NCI-H1105 treated with DMSO at 0.1 percent for 48 hours (cell line): Measurements from ENCODE around the gene UNC5C.
A peak's percentile ranks its signal among the peaks of the same experiment; 100 is the strongest.

Experiments used
- DNase-seq: peaks from one replicate; lab custom pipeline; 2025; lab: John Stamatoyannopoulos, UW

UNC5C gene

DNA sequence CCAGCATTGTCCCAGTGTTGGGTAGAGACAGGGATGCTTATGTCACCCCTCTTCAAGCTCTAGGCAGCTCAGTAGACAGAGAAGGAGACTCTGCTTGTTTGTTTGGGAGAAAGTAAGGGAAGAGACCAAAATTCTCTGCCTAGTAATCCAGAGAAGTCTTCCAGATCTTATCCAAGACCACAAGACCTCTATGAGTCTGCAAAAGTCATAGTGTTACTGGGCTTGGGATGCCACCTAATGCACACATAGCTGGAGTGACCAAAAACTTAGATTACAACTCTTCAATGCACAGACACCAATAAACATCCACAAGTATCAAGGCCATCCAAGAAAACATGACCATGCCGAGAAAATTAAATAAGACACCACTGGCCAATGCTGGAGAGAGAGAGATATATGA is 205.5 kb downstream of the UNC5C start:
- DNase-seq = no peak

- DNase-seq = no peak
Measured at GRCh38 chr4:95340191-95340590, 208.6 kb downstream of the UNC5C start.

GRCh38 chr4:95325665-95326064 is 223.1 kb downstream of the UNC5C start:
- no peak for DNase-seq

GRCh38 chr4:95319169-95319568 is 229.6 kb downstream of the UNC5C start:
- no peak for DNase-seq

GRCh38 chr4:95318483-95318882 is 230.3 kb downstream of the UNC5C start:
- no peak for DNase-seq

DNA sequence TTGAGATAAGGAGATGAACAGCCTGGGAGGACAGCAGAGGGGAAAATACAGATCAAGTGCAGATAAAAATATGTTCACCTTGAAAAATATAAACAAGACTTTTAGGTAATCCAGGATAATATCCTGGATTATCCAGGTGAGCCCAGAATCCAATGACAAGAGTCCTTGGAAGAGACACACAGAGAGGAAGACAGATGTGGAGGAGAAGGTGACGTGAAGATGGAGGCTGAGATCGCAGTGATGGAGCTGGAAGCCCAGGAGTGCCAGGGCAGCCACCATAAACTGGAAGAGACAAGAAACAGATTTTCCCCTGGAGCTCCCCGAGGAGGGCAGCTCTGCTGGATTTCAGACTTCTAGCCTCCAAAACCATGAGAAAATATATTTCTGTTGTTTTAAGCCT is 230.7 kb downstream of the UNC5C start:
- DNase-seq = no peak

GRCh38 chr4:95317085-95317793 is 231.5 kb downstream of the UNC5C start:
- peak; percentile 56 for DNase-seq

DNA sequence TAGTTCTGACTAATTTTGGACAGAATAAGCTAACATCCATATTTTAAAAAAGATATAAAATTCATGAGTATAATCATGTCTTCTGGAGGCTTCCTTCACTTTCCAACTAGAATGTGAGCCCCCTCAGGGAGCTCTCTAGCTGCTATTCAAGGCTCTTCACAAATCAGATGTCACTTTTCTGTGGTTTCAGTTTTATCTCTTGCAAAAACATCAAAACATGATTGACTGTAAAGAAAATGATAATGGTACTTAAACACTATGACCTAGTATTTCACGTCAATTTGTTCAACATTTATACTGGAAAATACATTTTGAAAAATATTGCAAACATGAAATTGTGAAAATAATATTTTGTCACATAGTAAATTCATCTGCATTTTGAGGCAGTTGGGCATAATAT is 234.2 kb downstream of the UNC5C start:
- DNase-seq = no peak

GRCh38 chr4:95304898-95305297 is 243.9 kb downstream of the UNC5C start:
- no peak for DNase-seq

DNA sequence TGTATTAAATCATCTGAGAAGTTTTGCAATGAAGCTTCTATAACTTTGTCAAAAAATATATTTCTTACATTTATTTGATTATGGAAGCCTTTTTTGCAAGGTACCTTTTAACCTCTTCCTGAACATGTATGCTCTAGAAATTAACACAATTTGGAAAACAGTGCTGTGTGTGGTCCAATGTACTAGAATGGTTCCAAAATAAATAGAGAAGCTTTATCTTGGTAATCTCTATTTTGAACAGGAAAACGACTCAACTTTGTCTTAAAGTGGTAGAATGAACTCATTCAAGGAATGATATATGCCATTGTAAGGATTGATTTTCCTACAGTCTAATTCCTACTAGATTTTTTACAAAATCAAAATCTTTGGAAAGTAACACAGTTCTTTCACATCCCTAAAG is 248.5 kb downstream of the UNC5C start:
- no peak for DNase-seq

DNA sequence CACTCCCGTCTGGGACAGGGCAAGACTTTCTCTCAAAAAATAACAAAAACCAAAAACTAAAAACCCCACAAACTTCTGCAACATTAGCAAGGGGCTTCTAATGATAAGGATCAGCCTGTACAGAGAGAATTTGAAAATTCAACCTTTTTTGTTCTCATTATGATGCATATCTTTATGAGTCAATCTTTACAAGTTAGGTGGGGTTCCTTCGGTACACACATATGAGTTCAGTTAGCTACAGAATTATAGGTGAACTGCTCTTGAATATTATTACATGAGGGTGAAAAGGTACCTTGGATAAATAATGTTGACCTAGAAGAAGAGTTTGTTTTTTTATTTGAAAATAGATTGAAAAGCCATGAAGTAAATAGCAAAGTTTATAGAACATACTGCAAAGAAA is 252.7 kb downstream of the UNC5C start:
- DNase-seq = no peak

DNA sequence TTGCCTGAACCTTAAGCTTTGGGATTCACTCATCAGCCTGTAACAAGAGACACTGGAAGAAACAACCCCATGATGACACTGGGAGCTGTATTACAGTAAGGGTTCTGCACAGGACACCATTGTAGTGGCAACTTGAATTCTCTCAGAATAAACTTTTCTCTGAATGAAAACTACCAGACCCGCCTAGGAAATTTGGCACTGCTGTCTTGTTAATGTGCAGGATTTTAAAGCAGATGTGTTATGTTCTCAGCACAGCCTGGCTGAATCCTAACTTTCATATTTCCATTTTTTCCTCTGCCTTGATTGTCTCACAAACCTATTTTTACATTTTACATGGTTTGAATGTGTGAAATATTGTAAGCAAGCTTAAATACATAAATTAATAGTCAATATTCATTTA is 253.6 kb downstream of the UNC5C start:
- DNase-seq = no peak

GRCh38 chr4:95294321-95294720 is 254.5 kb downstream of the UNC5C start:
- no peak for DNase-seq

- no peak for DNase-seq
Measured at GRCh38 chr4:95293014-95293413, 255.8 kb downstream of the UNC5C start.

- DNase-seq = no peak
Measured at GRCh38 chr4:95290702-95291101, 258.1 kb downstream of the UNC5C start.

DNA sequence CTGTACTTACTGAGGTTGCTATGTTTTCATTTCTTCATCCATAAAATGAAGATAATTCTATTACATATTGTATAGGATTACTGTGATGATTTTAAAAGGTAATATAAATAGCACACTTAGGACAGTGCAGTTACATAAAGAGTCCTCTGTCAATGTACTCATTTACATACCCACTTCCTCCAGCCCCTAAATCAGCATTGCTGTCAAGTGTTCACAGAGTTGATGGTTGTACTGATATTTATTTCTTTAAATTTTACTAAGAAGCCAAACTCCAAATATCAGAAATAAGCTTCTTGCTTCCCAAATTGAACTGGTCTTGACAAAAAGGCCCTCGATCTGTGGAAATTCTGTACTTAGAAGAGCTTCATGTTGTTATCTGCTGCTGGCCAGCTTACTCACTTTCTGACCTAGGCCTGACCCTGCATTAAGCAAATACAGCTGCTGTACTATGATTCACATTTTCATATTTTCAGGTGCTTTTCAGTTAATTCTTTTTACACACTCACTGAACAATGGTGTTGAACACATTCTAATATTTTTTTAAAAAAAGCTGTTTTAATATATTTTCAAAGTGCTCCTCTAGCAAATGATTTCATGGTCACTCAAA is 259.6 kb downstream of the UNC5C start:
- no peak for DNase-seq

DNA sequence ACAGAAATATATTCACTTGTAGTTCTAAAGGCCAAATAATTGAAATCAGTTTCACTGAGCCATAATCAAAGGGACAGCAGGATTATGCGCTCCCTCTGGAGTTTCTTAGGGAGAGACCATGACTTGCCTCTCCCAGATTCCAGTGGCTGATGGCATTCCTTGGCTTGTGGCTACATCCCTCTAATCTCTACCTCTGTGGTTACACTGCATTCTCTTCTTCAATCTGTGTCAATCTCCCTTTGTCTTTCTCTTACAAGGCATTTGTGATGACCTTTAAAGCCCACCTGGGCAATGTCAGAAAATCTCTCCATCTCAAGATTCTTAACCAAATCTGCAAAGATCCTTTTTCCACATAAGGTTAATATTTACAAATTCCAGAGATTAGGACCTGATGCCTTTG is 260.2 kb downstream of the UNC5C start:
- no peak for DNase-seq

- no peak for DNase-seq
Measured at GRCh38 chr4:95285797-95286196, 263.0 kb downstream of the UNC5C start.

GRCh38 chr4:95284655-95285054 is 264.1 kb downstream of the UNC5C start:
- no peak for DNase-seq

DNA sequence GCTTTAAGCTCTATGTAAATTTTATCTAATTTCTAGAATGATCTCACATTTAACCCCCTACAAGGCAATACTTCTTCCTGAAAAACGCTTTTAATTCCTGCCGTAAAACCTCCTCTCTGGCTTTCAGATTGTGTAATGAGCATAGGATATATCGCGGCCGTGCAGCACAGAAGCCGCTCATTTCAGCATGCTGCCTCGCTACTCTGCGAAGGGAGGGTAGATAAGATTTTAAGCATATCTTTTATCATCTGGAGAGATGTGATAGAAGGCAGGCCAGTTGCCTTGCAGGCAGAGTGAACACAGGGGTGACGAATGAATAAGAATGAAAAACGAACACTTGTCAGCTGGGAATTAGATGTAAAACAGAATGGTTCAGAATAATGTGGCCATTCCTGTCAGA is 265.5 kb downstream of the UNC5C start:
- DNase-seq = no peak

DNA sequence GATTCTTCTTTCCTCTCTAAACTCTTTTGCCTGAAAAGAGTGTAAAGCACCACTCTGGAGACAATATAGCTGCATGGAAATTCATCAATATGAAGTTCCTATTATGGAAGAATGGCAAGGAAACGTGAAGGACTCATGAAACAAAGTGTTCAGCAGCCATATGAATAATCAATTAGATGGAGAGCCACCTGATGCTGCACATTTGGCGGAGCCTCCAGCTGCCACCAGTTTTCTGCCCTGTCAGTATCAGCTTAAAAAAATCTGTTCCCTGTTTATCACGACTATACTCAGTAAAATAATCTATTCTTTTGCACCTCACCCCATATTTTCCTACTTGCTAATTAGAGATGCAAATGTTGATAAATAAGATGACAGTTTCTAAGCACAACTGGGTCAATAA is 276.0 kb downstream of the UNC5C start:
- DNase-seq = peak; percentile 0

DNA sequence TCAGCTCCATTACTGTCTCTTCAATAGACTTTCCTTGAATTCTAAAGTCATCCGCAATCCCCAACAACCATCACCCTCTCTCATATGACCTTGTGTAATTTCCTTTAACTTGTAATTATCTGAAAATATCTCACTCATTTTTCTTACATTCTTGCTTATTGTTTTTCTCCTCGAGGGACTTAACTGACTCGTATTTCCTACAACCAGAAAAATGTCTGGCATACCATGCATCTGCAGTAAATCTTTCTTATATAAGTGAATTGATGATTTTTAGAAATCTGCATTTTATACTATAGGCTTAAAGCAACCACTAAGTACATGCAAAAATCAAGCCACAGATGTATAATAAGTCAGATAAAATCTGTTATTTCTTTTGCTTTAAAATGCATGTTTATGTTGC is 276.7 kb downstream of the UNC5C start:
- no peak for DNase-seq

GRCh38 chr4:95268819-95269565 is 279.8 kb downstream of the UNC5C start:
- DNase-seq = peak; percentile 94
